Activated CD4-positive, CD25-positive, alpha-beta regulatory T cell treated with anti-CD3 and anti-CD28 coated beads, Interleukin-2, amount 50 U/mL, for 24 hours (primary cell): Measurements from ENCODE around the gene SIRT1.
"Not testable (repeated sequence)": the region's sequence is repeated elsewhere in the genome, so short reads cannot be mapped to it uniquely, and the experiment has no call there.

ENCODE experiments used
- ATAC-seq, 2 donors: fragments of 150-1000 bp; cut with Tn5 transposase; one replicate each; pipeline ENCODE4 v1.10.0; 2021; ENCODE audit warnings: mild to moderate bottlenecking in 1 of 2, moderate library complexity in 1 of 2

Gene SIRT1

DNA sequence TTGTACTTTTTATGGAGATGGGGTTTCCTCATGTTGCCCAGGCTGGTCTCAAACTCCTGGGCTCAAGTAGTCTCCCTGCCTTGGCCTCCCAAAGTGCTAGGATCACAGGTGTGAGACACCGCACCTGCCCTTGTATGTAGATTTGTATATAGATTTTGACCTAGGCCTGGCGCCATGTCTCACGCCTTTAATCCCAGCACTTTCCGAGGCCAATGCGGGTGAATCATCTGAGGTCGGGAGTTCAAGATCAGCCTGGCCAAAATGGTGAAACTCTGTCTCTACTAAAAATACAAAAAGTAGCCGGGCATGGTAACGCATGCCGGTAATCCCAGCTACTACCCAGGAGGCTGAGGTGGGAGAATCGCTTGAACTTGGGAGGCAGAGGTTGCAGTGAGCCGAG is 7.0 kb upstream of the SIRT1 start:
- not testable (repeated sequence) for ATAC-seq

DNA sequence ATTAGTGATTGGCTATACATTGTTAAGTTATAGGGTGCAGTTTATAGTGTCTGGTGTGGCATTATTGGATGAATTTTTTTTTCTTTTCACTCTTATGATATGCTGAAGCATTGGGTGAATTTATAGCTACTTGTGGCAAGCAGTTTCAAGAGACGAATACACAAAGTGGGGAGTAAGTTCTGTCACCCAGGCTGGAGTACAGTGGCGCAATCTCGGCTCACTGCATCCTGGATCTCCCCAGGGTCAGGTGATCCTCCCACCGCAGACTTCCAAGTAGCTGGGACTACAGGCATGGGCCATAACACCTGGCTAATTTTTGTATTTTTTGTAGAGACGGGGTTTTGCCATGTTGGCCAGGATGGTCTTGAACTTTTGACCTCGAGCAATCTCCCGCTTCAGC is 6.3 kb upstream of the SIRT1 start:
- ATAC-seq, result no peak

DNA sequence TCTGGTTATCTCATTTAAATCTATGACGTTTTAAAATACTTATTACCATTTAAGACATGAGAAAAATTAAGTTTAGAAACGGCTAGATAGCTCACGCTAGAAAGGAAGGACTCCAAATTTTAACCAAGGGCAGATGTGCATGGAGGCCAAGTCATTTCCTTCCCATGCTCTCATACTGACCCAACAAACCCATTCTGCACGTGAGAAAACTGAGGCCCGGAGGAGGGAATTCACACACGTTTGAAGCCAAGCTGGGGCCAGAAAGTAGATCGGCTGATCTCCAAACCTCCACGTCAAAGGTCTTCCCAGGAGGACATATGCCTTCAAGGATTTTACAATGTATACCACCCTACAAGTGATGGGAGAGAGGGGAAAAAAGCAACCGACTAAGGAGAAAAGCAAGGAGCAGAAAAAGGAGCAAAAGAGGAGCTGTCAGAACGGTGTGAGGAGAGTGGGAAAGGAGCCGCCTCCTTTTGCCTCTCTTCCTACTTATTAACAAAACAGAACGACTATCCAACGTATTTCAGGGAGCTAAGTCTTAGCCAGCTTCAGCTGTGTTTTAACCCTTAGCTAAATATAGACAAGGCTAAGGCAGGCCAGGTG is 645 bp upstream of the SIRT1 start:
- ATAC-seq, result no peak

DNA sequence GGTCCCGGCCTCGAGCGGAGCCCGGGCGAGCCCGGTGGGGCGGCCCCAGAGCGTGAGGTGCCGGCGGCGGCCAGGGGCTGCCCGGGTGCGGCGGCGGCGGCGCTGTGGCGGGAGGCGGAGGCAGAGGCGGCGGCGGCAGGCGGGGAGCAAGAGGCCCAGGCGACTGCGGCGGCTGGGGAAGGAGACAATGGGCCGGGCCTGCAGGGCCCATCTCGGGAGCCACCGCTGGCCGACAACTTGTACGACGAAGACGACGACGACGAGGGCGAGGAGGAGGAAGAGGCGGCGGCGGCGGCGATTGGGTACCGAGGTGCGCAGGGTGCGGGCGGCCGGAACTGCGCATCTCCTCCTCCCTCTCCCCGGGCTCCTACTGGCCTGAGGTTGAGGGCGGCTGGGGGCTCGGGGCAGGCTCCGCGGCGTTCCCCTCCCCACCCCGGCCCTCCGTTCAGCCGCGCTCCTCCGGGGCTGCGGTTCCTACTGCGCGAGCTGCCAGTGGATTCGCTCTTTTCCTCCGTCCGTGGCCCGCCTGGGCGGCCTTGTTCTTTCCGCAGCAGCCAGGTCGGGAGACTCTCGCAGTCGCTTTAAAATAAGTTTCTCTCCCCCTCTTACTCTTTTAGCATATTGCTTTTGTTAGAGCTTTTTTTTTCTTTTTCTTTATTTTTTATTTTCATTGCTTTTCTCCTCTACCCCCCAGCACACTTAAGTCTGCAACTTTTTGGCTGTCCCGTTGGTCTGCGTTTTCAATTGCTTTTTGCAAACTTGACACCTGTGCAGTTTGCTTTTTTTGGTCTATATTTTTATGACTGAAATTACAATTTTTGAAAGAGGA is 600 bp downstream of the SIRT1 start:
- peak; percentile 77 to 81 for ATAC-seq

DNA sequence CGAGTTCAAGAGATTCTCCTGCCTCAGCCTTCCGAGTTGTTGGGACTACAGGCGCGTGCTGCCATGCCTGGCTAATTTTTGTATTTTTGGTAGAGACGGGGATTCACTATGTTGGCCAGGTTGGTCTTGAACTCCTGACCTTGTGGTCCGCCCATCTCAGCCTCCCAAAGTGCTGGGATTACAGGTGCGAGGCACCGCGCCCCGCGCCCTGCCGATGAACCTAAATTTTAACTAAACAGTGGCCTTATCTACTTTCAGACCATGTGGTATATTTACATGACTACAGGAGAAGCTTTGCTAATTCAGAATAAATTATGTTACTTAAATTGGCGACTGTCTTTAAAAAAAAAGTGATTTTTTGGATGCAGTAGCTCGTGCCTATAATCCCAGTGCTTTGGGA is 9.2 kb downstream of the SIRT1 start:
- ATAC-seq, result no peak

DNA sequence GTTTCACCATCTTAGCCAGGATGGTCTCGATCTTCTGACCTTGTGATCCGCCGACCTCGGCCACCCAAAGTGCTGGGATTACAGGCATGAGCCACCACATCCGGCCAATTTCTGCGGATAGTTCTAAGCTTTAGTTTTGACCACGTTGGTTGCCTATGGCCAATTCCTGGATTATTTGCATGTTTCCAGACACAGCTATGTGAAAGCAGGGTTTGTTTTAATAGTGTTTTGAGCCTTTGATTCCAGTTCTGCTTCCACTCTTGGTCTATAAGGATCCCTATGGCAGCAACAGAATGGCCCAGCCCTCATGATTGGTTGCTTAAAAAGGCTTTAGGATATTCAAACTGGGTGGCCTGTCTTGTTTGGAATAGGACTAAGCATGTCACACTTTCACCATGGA is 19.1 kb downstream of the SIRT1 start:
- no peak for ATAC-seq

DNA sequence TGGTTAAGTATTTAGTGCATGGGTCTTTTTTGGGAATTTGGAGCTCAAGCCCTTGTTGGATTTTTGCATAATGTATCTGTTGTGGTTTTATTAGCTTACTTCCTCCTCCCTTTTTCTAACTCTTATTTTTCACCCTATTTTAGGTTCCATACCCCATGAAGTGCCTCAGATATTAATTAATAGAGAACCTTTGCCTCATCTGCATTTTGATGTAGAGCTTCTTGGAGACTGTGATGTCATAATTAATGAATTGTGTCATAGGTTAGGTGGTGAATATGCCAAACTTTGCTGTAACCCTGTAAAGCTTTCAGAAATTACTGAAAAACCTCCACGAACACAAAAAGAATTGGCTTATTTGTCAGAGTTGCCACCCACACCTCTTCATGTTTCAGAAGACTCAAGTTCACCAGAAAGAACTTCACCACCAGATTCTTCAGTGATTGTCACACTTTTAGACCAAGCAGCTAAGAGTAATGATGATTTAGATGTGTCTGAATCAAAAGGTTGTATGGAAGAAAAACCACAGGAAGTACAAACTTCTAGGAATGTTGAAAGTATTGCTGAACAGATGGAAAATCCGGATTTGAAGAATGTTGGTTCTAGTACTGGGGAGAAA is 28.0 kb downstream of the SIRT1 start:
- ATAC-seq, result no peak

DNA sequence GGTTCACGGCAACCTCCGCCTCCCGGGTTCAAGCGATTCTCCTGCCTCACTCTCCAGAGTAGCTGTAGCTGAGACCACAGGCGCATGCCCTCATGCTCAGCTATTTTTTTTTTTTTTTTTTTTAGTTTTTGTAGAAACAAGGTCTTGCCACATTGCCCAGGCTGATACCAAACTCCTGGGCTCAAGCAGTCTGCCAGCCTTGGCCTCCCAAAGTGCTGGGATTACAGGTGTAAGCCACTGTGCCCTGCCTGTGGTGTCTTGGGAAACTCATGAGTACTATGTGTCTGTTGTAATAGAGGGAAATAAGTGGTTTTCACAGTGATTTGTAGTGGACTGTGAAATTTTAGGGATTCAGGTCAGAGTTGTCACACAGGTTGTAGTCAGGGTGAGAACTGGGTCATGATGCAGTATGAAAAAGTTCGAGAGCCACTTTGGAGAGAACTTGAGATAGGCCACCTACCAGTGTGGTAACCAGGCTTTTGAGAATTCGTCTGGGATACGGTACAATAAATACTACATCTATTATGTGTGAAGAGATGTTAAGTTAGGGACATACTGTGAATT is 30.4 kb downstream of the SIRT1 start:
- ATAC-seq, result no peak

DNA sequence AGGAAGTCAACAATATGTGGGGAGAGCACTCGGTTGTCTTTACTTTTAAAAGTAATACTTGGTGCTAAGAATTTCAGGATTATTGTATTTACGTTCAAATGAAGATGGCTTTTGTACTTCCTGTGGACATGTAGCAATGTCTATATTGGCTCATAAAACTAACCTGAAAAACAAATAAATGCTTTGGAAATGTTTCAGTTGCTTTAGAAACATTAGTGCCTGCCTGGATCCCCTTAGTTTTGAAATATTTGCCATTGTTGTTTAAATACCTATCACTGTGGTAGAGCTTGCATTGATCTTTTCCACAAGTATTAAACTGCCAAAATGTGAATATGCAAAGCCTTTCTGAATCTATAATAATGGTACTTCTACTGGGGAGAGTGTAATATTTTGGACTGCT is 32.7 kb downstream of the SIRT1 start:
- no peak for ATAC-seq

DNA sequence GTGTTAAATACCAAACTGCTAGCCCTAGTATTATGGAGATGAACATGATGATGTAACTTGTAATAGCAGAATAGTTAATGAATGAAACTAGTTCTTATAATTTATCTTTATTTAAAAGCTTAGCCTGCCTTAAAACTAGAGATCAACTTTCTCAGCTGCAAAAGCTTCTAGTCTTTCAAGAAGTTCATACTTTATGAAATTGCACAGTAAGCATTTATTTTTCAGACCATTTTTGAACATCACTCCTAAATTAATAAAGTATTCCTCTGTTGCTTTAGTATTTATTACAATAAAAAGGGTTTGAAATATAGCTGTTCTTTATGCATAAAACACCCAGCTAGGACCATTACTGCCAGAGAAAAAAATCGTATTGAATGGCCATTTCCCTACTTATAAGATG is 33.2 kb downstream of the SIRT1 start:
- no peak for ATAC-seq

DNA sequence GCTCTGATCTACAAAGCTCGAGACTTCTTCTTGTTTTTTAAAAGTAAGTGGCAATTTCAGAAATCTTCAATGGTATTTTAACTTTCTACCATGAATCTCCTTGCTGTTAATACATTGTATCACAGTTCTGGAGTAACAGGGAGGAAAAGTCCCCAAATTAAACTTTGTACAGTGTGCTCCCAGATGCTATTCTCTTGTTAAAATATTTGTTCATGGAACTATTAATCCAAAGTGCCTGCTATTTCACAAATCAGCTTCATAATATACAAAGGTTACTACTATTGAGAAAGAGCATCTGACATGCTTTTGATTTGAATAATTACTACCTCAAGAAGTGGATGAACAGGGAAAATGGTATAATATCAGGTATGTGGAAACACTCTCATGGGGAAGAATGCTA is 36.6 kb downstream of the SIRT1 start:
- ATAC-seq, result no peak

DNA sequence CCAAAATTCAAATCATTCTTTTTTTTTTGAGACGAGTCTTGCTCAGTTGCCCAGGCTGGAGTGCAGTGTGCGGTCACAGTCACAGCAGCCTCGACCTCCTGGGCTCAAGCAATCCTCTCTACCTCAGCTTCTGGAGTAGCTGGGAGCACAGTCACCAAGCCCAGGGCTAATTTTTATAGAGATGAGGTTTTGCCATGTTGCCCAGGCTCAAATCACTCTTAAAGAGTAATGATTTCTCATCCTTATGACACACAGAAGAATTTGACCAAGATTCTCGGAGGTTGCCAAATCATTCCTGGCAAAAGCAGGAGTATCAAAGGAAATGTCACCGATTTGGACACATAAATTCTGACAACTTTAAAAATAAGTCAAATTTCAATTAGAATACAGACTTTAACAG is 39.1 kb downstream of the SIRT1 start:
- ATAC-seq, result no peak

DNA sequence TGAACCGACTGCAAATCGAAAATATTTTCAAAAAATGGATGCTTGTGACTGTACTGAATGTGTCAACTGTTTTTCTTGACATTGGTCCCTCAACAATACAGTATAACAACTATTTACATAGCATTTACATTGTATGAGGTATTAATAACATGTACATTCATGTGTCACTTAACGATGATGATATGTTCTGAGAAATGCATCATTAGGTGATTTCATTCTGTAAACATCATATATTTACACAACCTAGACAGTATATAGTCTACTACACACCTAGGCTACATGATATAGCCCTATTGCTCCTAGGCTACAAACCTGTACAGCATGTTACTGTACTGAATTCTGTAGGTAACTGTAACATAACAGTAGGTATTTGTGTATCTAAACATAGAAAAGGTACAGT is 39.7 kb downstream of the SIRT1 start:
- ATAC-seq, result no peak

DNA sequence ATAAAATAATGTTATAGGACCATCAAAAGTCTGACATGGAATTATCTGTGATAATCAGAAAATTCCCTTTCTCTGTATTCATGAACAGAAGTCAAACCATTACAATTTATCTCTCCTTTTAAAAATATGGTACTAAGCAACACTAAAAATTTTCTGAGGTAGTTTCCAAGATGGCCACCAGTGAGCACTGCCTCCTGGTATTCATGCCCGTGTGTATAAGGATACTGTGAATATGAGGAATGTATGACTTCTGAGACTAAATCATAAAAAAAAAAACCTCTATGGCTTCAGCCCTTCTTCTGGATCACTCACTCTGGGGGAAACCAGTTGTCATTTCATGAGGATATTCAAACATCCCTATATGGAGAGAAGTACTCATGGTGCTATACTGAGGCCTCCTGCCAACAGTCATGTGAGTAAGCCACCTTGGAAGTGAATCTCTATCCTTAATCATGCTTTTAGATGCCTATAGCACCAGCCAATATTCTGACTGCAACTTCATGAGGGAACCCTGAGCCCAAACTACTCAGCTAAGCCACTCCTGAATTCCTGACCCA is 41.1 kb downstream of the SIRT1 start:
- ATAC-seq, result no peak

DNA sequence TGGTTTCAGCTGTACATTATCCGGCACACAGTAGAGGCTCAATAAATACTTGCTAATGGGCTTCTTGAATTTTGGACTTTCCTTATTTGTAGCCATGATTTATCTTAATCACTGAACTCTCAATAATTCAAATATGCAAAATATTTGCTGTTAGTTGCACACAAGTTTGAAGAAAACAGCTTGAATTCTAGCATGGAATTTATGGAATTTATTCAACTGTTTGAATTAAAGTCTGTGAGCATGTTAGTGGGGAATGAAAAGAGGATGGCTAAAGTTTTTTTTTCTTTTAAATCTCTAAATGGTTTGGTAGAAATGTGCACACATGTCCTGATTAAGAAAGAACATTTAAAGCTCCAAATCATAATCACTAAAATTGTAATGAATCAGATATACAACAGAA is 42.5 kb downstream of the SIRT1 start:
- no peak for ATAC-seq

DNA sequence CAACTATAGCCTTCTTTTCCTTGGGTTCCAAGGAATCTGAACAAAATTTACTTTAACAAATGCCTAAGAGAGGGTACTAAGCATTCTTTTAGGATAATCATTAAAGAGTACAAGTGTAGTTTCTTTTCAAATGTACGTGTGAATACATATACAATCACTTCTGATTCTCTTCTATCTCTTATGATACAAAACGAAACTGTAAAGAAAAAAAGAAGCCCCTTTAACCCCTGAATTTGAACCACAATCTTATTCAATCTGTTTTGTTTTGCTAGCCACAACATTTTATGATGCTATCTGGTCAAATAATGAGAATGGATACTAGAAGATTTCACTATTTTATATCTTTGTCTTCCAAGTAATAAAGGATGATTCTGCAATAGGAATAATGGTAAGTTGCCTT is 48.7 kb downstream of the SIRT1 start:
- ATAC-seq, result no peak

DNA sequence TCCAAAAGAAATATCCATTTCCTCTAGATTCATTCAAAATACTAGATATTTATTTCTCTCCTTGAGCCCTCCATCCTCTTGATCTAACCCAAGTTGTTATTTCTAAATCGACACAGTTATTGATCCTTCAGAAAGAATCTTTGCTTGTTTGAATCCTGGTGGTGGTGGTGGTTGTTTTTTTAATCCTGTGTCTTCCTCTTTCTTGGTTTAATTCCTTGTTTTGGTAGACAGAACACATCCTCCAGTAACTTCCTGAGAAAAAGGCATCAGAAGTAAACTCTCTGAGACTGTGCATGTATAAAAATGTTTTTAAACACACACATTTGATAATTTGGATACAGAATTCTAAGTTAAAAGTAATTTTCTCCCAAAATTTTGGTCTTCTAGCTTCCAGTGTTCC is 49.9 kb downstream of the SIRT1 start:
- ATAC-seq, result no peak

DNA sequence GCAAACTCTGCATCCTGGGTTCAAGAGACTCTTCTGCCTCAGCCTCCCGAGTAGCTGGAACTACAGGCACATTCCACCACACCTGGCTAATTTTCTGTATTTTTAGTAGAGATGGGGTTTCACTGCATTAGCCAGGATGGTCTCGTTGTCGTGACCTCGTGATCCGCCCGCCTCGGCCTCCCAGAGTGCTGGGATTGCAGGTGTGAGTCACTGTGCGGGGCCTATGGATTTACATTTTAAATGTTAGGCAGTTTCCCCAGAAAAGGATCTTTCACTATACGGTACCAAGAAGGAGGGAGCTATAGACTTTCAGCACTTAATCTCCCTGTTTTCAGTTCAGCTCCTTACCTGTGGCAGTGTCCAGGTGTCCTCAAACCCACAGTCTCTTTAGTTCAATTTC is 50.8 kb downstream of the SIRT1 start:
- no peak for ATAC-seq

DNA sequence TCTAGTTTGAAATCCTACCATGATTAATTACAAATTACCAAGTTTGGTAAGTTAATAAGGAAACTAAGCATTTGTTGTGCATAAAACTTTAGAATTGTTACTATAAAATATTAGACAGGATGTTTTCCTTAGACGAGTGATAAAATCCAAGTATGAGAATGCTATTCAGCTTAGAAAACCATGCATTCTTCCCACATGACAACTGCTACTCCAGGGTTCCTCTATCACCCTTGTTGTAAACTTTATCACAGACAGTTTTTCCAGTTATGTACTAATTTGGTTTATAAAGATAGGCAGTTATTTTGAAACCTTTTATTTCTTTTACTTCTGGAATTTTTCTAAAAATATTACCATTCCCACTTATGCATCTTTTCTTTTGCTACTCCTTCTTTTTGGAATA is 52.0 kb downstream of the SIRT1 start:
- no peak for ATAC-seq

DNA sequence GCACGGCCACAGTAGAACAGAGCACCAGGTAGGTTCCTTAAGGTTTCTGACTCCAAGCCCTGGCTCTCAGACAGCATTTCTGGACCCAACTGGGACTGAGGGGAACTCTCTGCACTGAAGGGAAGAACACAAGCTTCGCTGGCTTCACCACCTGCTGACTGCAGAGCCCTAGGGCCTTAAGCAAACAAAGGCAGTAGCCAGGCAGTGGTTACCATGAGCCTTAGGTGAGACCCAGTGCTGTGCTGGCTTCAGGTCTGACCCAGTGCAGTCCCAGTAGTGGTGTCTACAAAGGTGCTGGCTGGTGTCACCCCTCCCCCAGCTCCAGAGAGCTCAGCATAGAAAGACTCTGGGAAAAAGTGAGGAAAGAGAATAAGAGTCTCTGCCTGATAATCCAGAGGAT is 59.5 kb downstream of the SIRT1 start:
- no peak for ATAC-seq

DNA sequence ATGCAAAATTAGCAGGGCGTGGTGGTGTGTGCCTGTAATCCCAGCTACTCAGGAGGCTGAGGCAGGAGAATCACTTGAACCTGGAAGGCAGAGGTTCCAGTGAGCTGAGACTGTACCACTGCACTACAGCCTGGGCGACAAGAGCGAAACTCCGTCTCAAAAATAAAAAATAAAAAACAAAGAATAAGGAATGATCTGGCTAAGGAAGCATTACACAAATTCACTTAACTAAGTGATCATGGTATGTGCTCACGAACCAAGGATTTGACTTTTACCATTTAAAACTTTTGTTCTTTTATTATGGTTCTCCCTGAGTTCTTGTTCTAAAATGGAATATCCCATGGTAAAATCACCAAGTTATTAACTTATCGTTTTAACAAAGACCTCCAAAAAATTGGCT is 71.2 kb downstream of the SIRT1 start:
- ATAC-seq, result no peak

DNA sequence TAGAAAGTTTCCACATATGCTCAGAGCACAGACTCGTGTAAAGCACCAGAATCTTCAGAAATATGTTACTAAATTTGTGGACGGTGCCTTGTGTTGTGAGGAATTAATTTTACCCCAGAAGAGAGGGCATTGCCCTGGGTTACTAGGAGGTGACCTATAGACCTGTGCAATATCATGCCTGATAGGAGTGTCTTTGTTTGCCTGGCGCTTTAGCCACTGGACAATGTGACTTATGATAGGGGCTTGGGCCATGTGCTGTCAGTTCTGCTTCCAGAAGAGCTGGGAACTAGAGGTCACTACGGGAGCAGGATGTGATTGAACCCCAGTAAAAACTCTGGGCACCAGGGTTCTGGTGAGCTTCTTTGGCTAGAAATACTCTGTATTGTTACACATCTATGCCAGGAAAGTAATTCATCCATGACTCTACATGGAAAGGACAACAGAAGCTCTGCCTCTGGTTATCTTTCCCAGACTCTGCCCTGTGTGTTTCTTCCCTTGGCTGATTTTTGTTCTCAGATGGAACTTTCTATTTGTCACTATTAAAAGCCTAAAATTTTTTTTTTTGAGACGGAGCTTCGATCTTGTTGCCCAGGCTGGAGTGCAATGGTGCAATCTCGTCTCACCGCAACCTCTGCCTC is 75.5 kb downstream of the SIRT1 start:
- ATAC-seq, result no peak

DNA sequence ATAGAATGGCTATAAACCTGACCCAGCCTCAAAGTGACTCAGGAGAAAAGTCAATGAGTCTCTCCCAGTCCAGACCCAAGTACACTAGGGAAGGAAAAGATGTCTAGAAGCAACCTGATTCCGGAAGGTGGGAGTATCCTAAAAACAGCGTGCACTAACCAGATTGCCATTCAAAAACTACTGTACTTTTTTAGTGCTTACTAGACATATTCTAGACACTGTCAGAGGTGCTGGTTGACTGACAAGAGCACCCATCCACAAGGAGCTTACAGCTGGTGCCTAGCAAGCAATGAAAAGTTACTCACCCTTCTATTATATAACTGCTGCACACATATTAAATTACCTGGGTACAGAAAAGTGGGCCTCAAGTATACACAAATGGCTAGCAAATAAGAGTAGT is 81.0 kb downstream of the SIRT1 start:
- no peak for ATAC-seq
